HepG2 (cell line): ENCODE measurements around the gene TMEM80. TPM values are rescaled to one million over a fixed set of nuclear protein-coding genes. Genes with fewer than 3 reads are reported as not detected.

Experiments used
- HNRNPLL ChIP-seq: fragments of 200-400 bp; formaldehyde crosslinking; IDR thresholded peaks from 2 replicates; pipeline ENCODE4 v1.6.1; 2017; ENCODE audit warnings: mild to moderate bottlenecking, low read depth, low read length; ENCODE audit not compliant: poor library complexity, severe bottlenecking
- HOXA5 ChIP-seq: sonication (generic); formaldehyde crosslinking; IDR thresholded peaks from 2 replicates; pipeline ENCODE4 v1.4.0; 2020; ENCODE audit warnings: missing genetic modification reagents
- ISL2 ChIP-seq: sonication (generic); formaldehyde crosslinking; IDR thresholded peaks from 2 replicates; pipeline ENCODE4 v1.5.0; 2020; ENCODE audit warnings: missing genetic modification reagents
- KDM2A ChIP-seq: sonication (generic); formaldehyde crosslinking; IDR thresholded peaks from 2 replicates; pipeline ENCODE4 v1.4.0; 2020; ENCODE audit warnings: low read depth, missing genetic modification reagents, borderline replicate concordance
- KDM5A ChIP-seq: fragments of 200-600 bp; sonication (generic); IDR thresholded peaks from 2 replicates; pipeline ENCODE4 v1.7.0; 2018; ENCODE audit warnings: antibody characterized with exemption, mild to moderate bottlenecking, low read length, borderline replicate concordance
- LCORL ChIP-seq, 2 experiments: fragments of 450-650 bp in 1 of 2; sonication (generic) in 1 of 2; formaldehyde crosslinking in 1 of 2; IDR thresholded peaks; 2 replicates each; pipeline versions ENCODE4 v1.5.0 to v1.6.1; 2017 to 2020; ENCODE audit warnings: antibody characterized with exemption in 1 of 2, missing genetic modification reagents in 1 of 2
- MED13 ChIP-seq: sonication (generic); formaldehyde crosslinking; IDR thresholded peaks from 2 replicates; pipeline ENCODE4 v1.5.0; 2020; ENCODE audit warnings: missing genetic modification reagents
- MLXIP ChIP-seq: sonication (generic); formaldehyde crosslinking; IDR thresholded peaks from 2 replicates; pipeline ENCODE4 v1.9.0; 2021; ENCODE audit warnings: missing genetic modification reagents, borderline replicate concordance
- NONO ChIP-seq, 2 experiments: fragments of 450-650 bp in 1 of 2; sonication (generic) in 1 of 2; formaldehyde crosslinking in 1 of 2; IDR thresholded peaks in 1 of 2; conservative IDR thresholded peaks in 1 of 2; 2 replicates each; pipeline versions ENCODE4 v1.6.1 to v1.8.0; 2017 to 2022; ENCODE audit warnings: mild to moderate bottlenecking in 1 of 2, missing genetic modification reagents in 1 of 2, moderate library complexity in 1 of 2
- RBM22 ChIP-seq: fragments of 200-400 bp; formaldehyde crosslinking; optimal IDR thresholded peaks from 2 replicates; pipeline ENCODE3; 2017; ENCODE audit warnings: mild to moderate bottlenecking, low read length, moderate library complexity
- SALL2 ChIP-seq: sonication (generic); formaldehyde crosslinking; IDR thresholded peaks from 2 replicates; pipeline ENCODE4 v1.8.1; 2023; ENCODE audit warnings: mild to moderate bottlenecking, missing genetic modification reagents, inconsistent platforms
- ZBTB33 ChIP-seq: sonication (generic); formaldehyde crosslinking; IDR thresholded peaks from 2 replicates; pipeline ENCODE4 v1.4.0; 2020; ENCODE audit warnings: missing genetic modification reagents
- ZFY ChIP-seq: sonication (generic); formaldehyde crosslinking; IDR thresholded peaks from 2 replicates; pipeline ENCODE4 v1.4.0; 2020; ENCODE audit warnings: missing genetic modification reagents
- polyA plus RNA-seq, 8 experiments: library from polyadenylated mRNA; depleted of rRNA in 3 of 8; stranded (reverse) in 7 of 8; unstranded in 1 of 8; fragments of >200 nt; fragmentation: Illumina TruSeq in 4 of 8; extraction: Trizol in 4 of 8; gene quantifications; 2 replicates each; pipeline versions ENCODE4 v1.2.1 to v1.2.3, GENCODE V29; 2011 to 2016; ENCODE audit warnings: low read depth in 4 of 8, missing spikeins in 1 of 8, mixed read lengths in 1 of 8; ENCODE audit not compliant: insufficient read depth in 1 of 8
- total RNA-seq, 5 experiments: library from RNA; depleted of rRNA; stranded (reverse); fragments of >200 nt; fragmentation: Illumina TruSeq; extraction: Trizol; gene quantifications; 2 replicates each; pipeline ENCODE4 v1.2.3, GENCODE V29; 2016; ENCODE audit warnings: low read depth in 1 of 5
- TF ChIP-seq, protein P1 (sequence below): sonication (generic); formaldehyde crosslinking; IDR thresholded peaks from 2 replicates; pipeline ENCODE4 v1.5.1; 2020; ENCODE audit warnings: mild to moderate bottlenecking, missing genetic modification reagents, moderate library complexity

The TMEM80 gene
- total and polyA plus RNA-seq, 2 of the 13 experiments (the other 11 are each of a cell fraction or from before 2014, with no cell fraction given), result 5.6 to 17.1 TPM

- peak; percentile 41 for TF ChIP-seq HNRNPLL
- TF ChIP-seq SALL2 (CRISPR knock-in tag), result 0 out of 2 replicates have a peak, but pooled peaks have one; percentile 26
- TF ChIP-seq ISL2 (CRISPR knock-in tag), result peak; percentile 40; the same call in 1 of the 2 replicates
- no peak for TF ChIP-seq ZBTB33 (CRISPR knock-in tag)
- no peak for TF ChIP-seq LCORL (IDR thresholded peaks at IDR 0.05)
- peak; percentile 29; the same call in 1 of the 2 replicates for TF ChIP-seq LCORL (CRISPR knock-in tag; IDR thresholded peaks at IDR 0.05)
- no peak for TF ChIP-seq KDM5A
- peak; percentile 87; the same call in 1 of the 2 replicates for TF ChIP-seq KDM2A (CRISPR knock-in tag)
- TF ChIP-seq RBM22, result peak; percentile 66
- peak; percentile 52; the same call in 1 of the 2 replicates for TF ChIP-seq MED13 (CRISPR knock-in tag)
- TF ChIP-seq NONO (IDR thresholded peaks at IDR 0.05), result no peak
- TF ChIP-seq NONO (CRISPR knock-in tag; conservative IDR thresholded peaks at IDR 0.05), result peak; percentile 23; the same call in 1 of the 2 replicates
- TF ChIP-seq, protein P1, sequence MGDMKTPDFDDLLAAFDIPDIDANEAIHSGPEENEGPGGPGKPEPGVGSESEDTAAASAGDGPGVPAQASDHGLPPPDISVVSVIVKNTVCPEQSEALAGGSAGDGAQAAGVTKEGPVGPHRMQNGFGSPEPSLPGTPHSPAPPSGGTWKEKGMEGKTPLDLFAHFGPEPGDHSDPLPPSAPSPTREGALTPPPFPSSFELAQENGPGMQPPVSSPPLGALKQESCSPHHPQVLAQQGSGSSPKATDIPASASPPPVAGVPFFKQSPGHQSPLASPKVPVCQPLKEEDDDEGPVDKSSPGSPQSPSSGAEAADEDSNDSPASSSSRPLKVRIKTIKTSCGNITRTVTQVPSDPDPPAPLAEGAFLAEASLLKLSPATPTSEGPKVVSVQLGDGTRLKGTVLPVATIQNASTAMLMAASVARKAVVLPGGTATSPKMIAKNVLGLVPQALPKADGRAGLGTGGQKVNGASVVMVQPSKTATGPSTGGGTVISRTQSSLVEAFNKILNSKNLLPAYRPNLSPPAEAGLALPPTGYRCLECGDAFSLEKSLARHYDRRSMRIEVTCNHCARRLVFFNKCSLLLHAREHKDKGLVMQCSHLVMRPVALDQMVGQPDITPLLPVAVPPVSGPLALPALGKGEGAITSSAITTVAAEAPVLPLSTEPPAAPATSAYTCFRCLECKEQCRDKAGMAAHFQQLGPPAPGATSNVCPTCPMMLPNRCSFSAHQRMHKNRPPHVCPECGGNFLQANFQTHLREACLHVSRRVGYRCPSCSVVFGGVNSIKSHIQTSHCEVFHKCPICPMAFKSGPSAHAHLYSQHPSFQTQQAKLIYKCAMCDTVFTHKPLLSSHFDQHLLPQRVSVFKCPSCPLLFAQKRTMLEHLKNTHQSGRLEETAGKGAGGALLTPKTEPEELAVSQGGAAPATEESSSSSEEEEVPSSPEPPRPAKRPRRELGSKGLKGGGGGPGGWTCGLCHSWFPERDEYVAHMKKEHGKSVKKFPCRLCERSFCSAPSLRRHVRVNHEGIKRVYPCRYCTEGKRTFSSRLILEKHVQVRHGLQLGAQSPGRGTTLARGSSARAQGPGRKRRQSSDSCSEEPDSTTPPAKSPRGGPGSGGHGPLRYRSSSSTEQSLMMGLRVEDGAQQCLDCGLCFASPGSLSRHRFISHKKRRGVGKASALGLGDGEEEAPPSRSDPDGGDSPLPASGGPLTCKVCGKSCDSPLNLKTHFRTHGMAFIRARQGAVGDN, result peak; percentile 59; the same call in 1 of the 2 replicates
- 0 out of 2 replicates have a peak, but pooled peaks have one; percentile 10 for TF ChIP-seq MLXIP (CRISPR knock-in tag)
- TF ChIP-seq ZFY (CRISPR knock-in tag), result peak; percentile 37; the same call in 1 of the 2 replicates
- TF ChIP-seq HOXA5 (CRISPR knock-in tag), result 0 out of 2 replicates have a peak, but pooled peaks have one; percentile 45
Observed at GRCh38 chr11:729492-730074, 34.0 kb downstream of the TMEM80 start (continued).
